Astrocyte (in vitro differentiated cells and primary cell): Measurements from ENCODE around the gene LRP1B. TPM values are rescaled to one million over a fixed set of nuclear protein-coding genes. Genes with fewer than 3 reads are reported as not detected.

Source experiments
- DNase-seq: peaks from one replicate; pipeline ENCODE4 v3.0.0-alpha.2; 2010; ENCODE audit warnings: low read depth
- FAIRE-seq: peaks from 2 replicates; lab custom pipeline; 2011; peaks lifted over from hg19 to GRCh38; lab: Jason Lieb, UNC
- H2AFZ ChIP-seq: 2 replicates; pipeline ENCODE4 v1.6.0; 2012; ENCODE audit warnings: low read depth, low read length, inconsistent platforms
- H3K27ac ChIP-seq: 2 replicates; pipeline ENCODE4 v1.5.1; 2011; ENCODE audit warnings: low read depth, low read length, inconsistent platforms
- H3K27me3 ChIP-seq: 2 replicates; pipeline ENCODE4 v1.6.0; 2011; ENCODE audit warnings: low read length, inconsistent platforms; ENCODE audit not compliant: insufficient read depth
- H3K36me3 ChIP-seq: 2 replicates; pipeline ENCODE4 v1.5.1; 2011; ENCODE audit warnings: low read length, inconsistent platforms; ENCODE audit not compliant: insufficient read depth
- H3K4me1 ChIP-seq: 2 replicates; pipeline ENCODE4 v1.5.1; 2011; ENCODE audit warnings: low read length, inconsistent platforms; ENCODE audit not compliant: insufficient read depth
- H3K4me2 ChIP-seq: 2 replicates; pipeline ENCODE4 v1.6.0; 2012; ENCODE audit warnings: low read length, inconsistent platforms
- H3K4me3 ChIP-seq: 2 replicates; pipeline ENCODE4 v1.5.1; 2011; ENCODE audit warnings: low read depth, mild to moderate bottlenecking, low read length, inconsistent platforms; ENCODE audit not compliant: insufficient read depth
- H3K79me2 ChIP-seq: 2 replicates; pipeline ENCODE4 v1.6.0; 2012; ENCODE audit warnings: mild to moderate bottlenecking, low read length, inconsistent platforms; ENCODE audit not compliant: insufficient read depth
- H3K9ac ChIP-seq: 2 replicates; pipeline ENCODE4 v1.6.0; 2012; ENCODE audit warnings: mild to moderate bottlenecking, low read length, inconsistent platforms
- H3K9me3 ChIP-seq: 2 replicates; pipeline ENCODE4 v1.5.1; 2012; ENCODE audit warnings: low read depth, mild to moderate bottlenecking, low read length, inconsistent platforms; ENCODE audit not compliant: insufficient read depth
- H4K20me1 ChIP-seq: 2 replicates; pipeline ENCODE4 v1.6.0; 2012; ENCODE audit warnings: low read length, inconsistent platforms; ENCODE audit not compliant: insufficient read depth
- H3K27ac Mint-ChIP-seq: one replicate; pipeline ENCODE4 v1.8.0; 2021; ENCODE audit warnings: mild to moderate bottlenecking, mixed read lengths; ENCODE audit not compliant: unreplicated experiment
- H3K27me3 Mint-ChIP-seq: one replicate; pipeline ENCODE4 v1.8.0; 2021; ENCODE audit warnings: low read depth, mixed read lengths; ENCODE audit not compliant: unreplicated experiment
- H3K36me3 Mint-ChIP-seq: one replicate; pipeline ENCODE4 v1.8.0; 2021; ENCODE audit warnings: low read depth, mixed read lengths; ENCODE audit not compliant: unreplicated experiment
- H3K4me1 Mint-ChIP-seq: one replicate; pipeline ENCODE4 v1.8.0; 2021; ENCODE audit warnings: low read depth, mixed read lengths; ENCODE audit not compliant: unreplicated experiment
- H3K4me3 Mint-ChIP-seq: one replicate; pipeline ENCODE4 v1.8.0; 2021; ENCODE audit warnings: mild to moderate bottlenecking, moderate library complexity, mixed read lengths; ENCODE audit not compliant: unreplicated experiment
- H3K9me3 Mint-ChIP-seq: one replicate; pipeline ENCODE4 v1.8.0; 2021; ENCODE audit warnings: mild to moderate bottlenecking, mixed read lengths; ENCODE audit not compliant: unreplicated experiment
- CTCF ChIP-seq: IDR thresholded peaks from 2 replicates; pipeline ENCODE4 v1.5.1; 2011; ENCODE audit warnings: low read depth, mild to moderate bottlenecking, inconsistent platforms, low read length, moderate library complexity; ENCODE audit not compliant: insufficient read depth
- EZH2 ChIP-seq: IDR thresholded peaks from 2 replicates; pipeline ENCODE4 v1.6.1; 2012; ENCODE audit warnings: mild to moderate bottlenecking, low read length, inconsistent platforms; ENCODE audit not compliant: insufficient read depth
- total RNA-seq: library from RNA; stranded (reverse); gene quantifications from 2 replicates; pipeline ENCODE4 v1.2.1, GENCODE V29; 2021

The LRP1B gene
- total RNA-seq, 1 donor from 2014 or later = 1.5 TPM

GRCh38 chr2:141482697-141483096, 648.1 kb downstream of the LRP1B start:
- Mint-ChIP-seq H3K36me3 (no peaks in the 10 kb centered on the region), H3K4me3 (no peak overlapping the region), H3K4me1 (no peaks in the 10 kb centered on the region), H3K27ac (no peak overlapping the region), H3K9me3 (no peaks in the 10 kb centered on the region), H3K27me3 (no peaks in the 10 kb centered on the region)
- Histone ChIP-seq H4K20me1 (no peaks in the 10 kb centered on the region), H3K9ac (no peak overlapping the region), H3K9me3 (no peaks in the 10 kb centered on the region), H3K4me2 (no peak overlapping the region), H3K4me3 (no peak overlapping the region), H3K4me1 (no peaks in the 10 kb centered on the region), H3K27me3 (no peaks in the 10 kb centered on the region), H3K36me3 (no peaks in the 10 kb centered on the region), H3K27ac (no peak overlapping the region), H3K79me2 (no peaks in the 10 kb centered on the region), H2AFZ (no peak overlapping the region)
- TF ChIP-seq EZH2 (no peak), CTCF (no peak)
- FAIRE-seq (no peak), DNase-seq (no peak)

GRCh38 chr2:141475801-141476200, 655.0 kb downstream of the LRP1B start:
- Mint-ChIP-seq H3K9me3 (no peaks in the 10 kb centered on the region), H3K36me3 (no peaks in the 10 kb centered on the region), H3K27me3 (no peaks in the 10 kb centered on the region), H3K27ac (no peak overlapping the region), H3K4me3 (no peak overlapping the region), H3K4me1 (no peaks in the 10 kb centered on the region)
- H3K36me3 ChIP-seq = no peaks in the 10 kb centered on the region
- no peaks in the 10 kb centered on the region for H3K27me3 ChIP-seq
- H2AFZ ChIP-seq = no peak overlapping the region
- no peak overlapping the region for H3K9ac ChIP-seq
- no peak overlapping the region for H3K4me3 ChIP-seq
- H3K27ac ChIP-seq = no peak overlapping the region
- H3K4me1 ChIP-seq = no peaks in the 10 kb centered on the region
- H3K9me3 ChIP-seq = no peaks in the 10 kb centered on the region
- no peak for TF ChIP-seq EZH2
- TF ChIP-seq CTCF = no peak
- no peak for DNase-seq
- H4K20me1 ChIP-seq = no peaks in the 10 kb centered on the region
- H3K79me2 ChIP-seq = no peaks in the 10 kb centered on the region
- no peak overlapping the region for H3K4me2 ChIP-seq
- FAIRE-seq = no peak

- no peak for FAIRE-seq
- H3K4me3 Mint-ChIP-seq = no peak overlapping the region
- no peak overlapping the region for H3K27ac ChIP-seq
Measured at GRCh38 chr2:141468761-141469160, 662.1 kb downstream of the LRP1B start.

More at GRCh38 chr2:141468761-141469160, 662.1 kb downstream of the LRP1B start:
- no peak overlapping the region for H3K4me2 ChIP-seq
- H2AFZ ChIP-seq = no peak overlapping the region
- no peaks in the 10 kb centered on the region for H3K9me3 ChIP-seq
- H3K27ac Mint-ChIP-seq = no peak overlapping the region
- peak; percentile 12 for DNase-seq
- no peaks in the 10 kb centered on the region for H3K27me3 Mint-ChIP-seq
- H3K4me1 ChIP-seq = no peaks in the 10 kb centered on the region
- H3K79me2 ChIP-seq = no peaks in the 10 kb centered on the region
- TF ChIP-seq CTCF (no peak), EZH2 (no peak)
- no peak overlapping the region for H3K4me3 ChIP-seq
- no peaks in the 10 kb centered on the region for H3K9me3 Mint-ChIP-seq
- no peaks in the 10 kb centered on the region for H3K36me3 Mint-ChIP-seq
- no peaks in the 10 kb centered on the region for H4K20me1 ChIP-seq
- no peaks in the 10 kb centered on the region for H3K27me3 ChIP-seq
- H3K4me1 Mint-ChIP-seq = no peaks in the 10 kb centered on the region
- H3K9ac ChIP-seq = no peak overlapping the region
- H3K36me3 ChIP-seq = no peaks in the 10 kb centered on the region
